Measurements from ENCODE around the gene RRP1B.

- no peak for TF ChIP-seq EZH2 (IDR thresholded peaks at IDR 0.05; ENCODE audit: insufficient read depth, poor library complexity, severe bottlenecking)
- no peak for TF ChIP-seq EZH2phosphoT487 (IDR thresholded peaks at IDR 0.05; ENCODE audit: insufficient read depth, low read depth)
Measured at GRCh38 chr21:43737158-43737950, 78.0 kb downstream of the RRP1B start.
